Thyroid gland (tissue), 4 donors: ENCODE measurements around the gene SPAG17.

Experiments used
- CTCF ChIP-seq, 6 experiments: fragments of 200-600 bp in 3 of 6; fragments of 450-650 bp in 3 of 6; sonication (generic) in 3 of 6; IDR thresholded peaks; one replicate each; pipeline ENCODE4 v1.5.1; 2016 to 2019; ENCODE audit warnings: antibody characterized with exemption in 6 of 6, mild to moderate bottlenecking in 2 of 6, inconsistent platforms in 1 of 6, moderate library complexity in 1 of 6
- POLR2A ChIP-seq, 2 donors: fragments of 450-650 bp; IDR thresholded peaks; one replicate each; pipeline ENCODE4 v1.6.1; 2017; ENCODE audit warnings: antibody characterized with exemption in 2 of 2, mild to moderate bottlenecking in 2 of 2, moderate library complexity in 1 of 2

GRCh38 chr1:118149799-118150198 lies 35.2 kb downstream of the SPAG17 start:
- TF ChIP-seq CTCF (IDR thresholded peaks at IDR 0.05) (no peak), POLR2A (IDR thresholded peaks at IDR 0.05) (no peak)
